Esophagus squamous epithelium (tissue), 5 donors: Measurements from ENCODE around the gene DGUOK. TPM values are rescaled to one million over a fixed set of nuclear protein-coding genes. Genes with fewer than 3 reads are reported as not detected.

Source experiments
- DNase-seq: peaks from one replicate; lab custom pipeline; 2025; lab: John Stamatoyannopoulos, UW
- H3K27ac ChIP-seq, 4 donors: fragments of 200-600 bp; sonication (generic); one replicate each; pipeline ENCODE4 v1.5.1; 2016 to 2019; ENCODE audit warnings: mild to moderate bottlenecking in 1 of 4
- H3K27me3 ChIP-seq, 4 donors: fragments of 200-600 bp; sonication (generic); 1 replicate in 3 of 4; 2 replicates in 1 of 4; pipeline versions ENCODE4 v1.5.1 to v1.6.0; 2017 to 2021; ENCODE audit warnings: antibody characterized with exemption in 1 of 4
- H3K36me3 ChIP-seq, 3 donors: fragments of 200-600 bp; sonication (generic); one replicate each; pipeline ENCODE4 v1.5.1; 2016 to 2019
- H3K4me1 ChIP-seq, 3 donors: fragments of 200-600 bp; sonication (generic); one replicate each; pipeline ENCODE4 v1.5.1; 2017 to 2019
- H3K4me3 ChIP-seq, 4 donors: fragments of 200-600 bp; sonication (generic); 1 replicate in 3 of 4; 2 replicates in 1 of 4; pipeline ENCODE4 v1.5.1; 2016 to 2019; ENCODE audit warnings: mild to moderate bottlenecking in 2 of 4, moderate library complexity in 1 of 4
- H3K9me3 ChIP-seq, 3 donors: fragments of 200-600 bp; sonication (generic); one replicate each; pipeline ENCODE4 v1.5.1; 2016 to 2019
- CTCF ChIP-seq, 6 experiments: fragments of 450-650 bp in 4 of 6; fragments of 200-600 bp in 2 of 6; sonication (generic) in 2 of 6; IDR thresholded peaks; one replicate each; pipeline ENCODE4 v1.5.1; 2016 to 2019; ENCODE audit warnings: antibody characterized with exemption in 6 of 6, mild to moderate bottlenecking in 4 of 6, moderate library complexity in 4 of 6
- POLR2A ChIP-seq, 4 donors: fragments of 450-650 bp; IDR thresholded peaks; one replicate each; pipeline ENCODE4 v1.6.1; 2017; ENCODE audit warnings: antibody characterized with exemption in 4 of 4, mild to moderate bottlenecking in 4 of 4, moderate library complexity in 3 of 4
- WGBS, 2 donors: methylation state at CpG; one replicate each; pipeline ENCODE4 v1.1.5; 2018; 5-methylcytosine and 5-hydroxymethylcytosine counted together
- intact Hi-C: fragments of 100-400 bp; cut with DNase I; formaldehyde crosslinking; loops from one replicate; pipeline ENCODE4 v1.15.0; 2022
- total RNA-seq, 4 donors: library from RNA; depleted of rRNA; stranded (reverse); fragments of >200 nt; gene quantifications; one replicate each; pipeline ENCODE4 v1.1.0, GENCODE V29; 2016
- donor health status: DM: yes; HTN: yes; CAD: no.

The DGUOK gene
- total RNA-seq, 4 donors from 2014 or later = 23.5 to 53.4 (median 40.2) TPM

- peak in 3 of 6 experiments; percentile 31 to 47 (median 40) for TF ChIP-seq CTCF (IDR thresholded peaks at IDR 0.05)
- no peak for TF ChIP-seq POLR2A (IDR thresholded peaks at IDR 0.05)
- Histone ChIP-seq H3K4me3 (peak overlapping the region; percentile 24 to 89 (median 76)), H3K27ac (peak overlapping the region in 3 of 4 donors; percentile 3 to 99 (median 88)), H3K4me1 (peaks cover 42 to 90% (median 43%) of the 10 kb centered on the region in 3 donors), H3K36me3 (peaks cover 0 to 20% (median 0%) of the 10 kb centered on the region in 3 donors), H3K9me3 (no peaks in the 10 kb centered on the region), H3K27me3 (no peaks in the 10 kb centered on the region)
- intact Hi-C loops = no loop called here
- 23 to 57% methylated on average over 6 to 18 of the region's 24 CpGs for WGBS, 2 donors
- no peak for DNase-seq
Observed at GRCh38 chr2:73987109-73987947, 60.6 kb downstream of the DGUOK start.

- TF ChIP-seq POLR2A (IDR thresholded peaks at IDR 0.05) (no peak), CTCF (IDR thresholded peaks at IDR 0.05) (no peak)
- peak overlapping the region; percentile 24 to 89 (median 76) for H3K4me3 ChIP-seq
- intact Hi-C loops = no loop called here
- H3K36me3 ChIP-seq = peaks cover 0 to 20% (median 0%) of the 10 kb centered on the region in 3 donors
- peaks cover 37 to 90% (median 45%) of the 10 kb centered on the region in 3 donors for H3K4me1 ChIP-seq
- no peak for DNase-seq
- H3K27me3 ChIP-seq = no peaks in the 10 kb centered on the region
- WGBS, 2 donors = 44 to 48% methylated on average over 7 to 9 of the region's 10 CpGs
- no peaks in the 10 kb centered on the region for H3K9me3 ChIP-seq
- H3K27ac ChIP-seq = peak overlapping the region in 3 of 4 donors; percentile 3 to 99 (median 88)
Observed at GRCh38 chr2:73987948-73988700, 61.4 kb downstream of the DGUOK start.

GRCh38 chr2:73989972-73990371, 63.3 kb downstream of the DGUOK start:
- Histone ChIP-seq H3K27me3 (no peaks in the 10 kb centered on the region), H3K36me3 (peaks cover 0 to 20% (median 0%) of the 10 kb centered on the region in 3 donors), H3K4me1 (peaks cover 40 to 89% (median 40%) of the 10 kb centered on the region in 3 donors), H3K4me3 (no peak overlapping the region), H3K27ac (no peak overlapping the region), H3K9me3 (no peaks in the 10 kb centered on the region)
- TF ChIP-seq CTCF (IDR thresholded peaks at IDR 0.05) = no peak
- no peak for TF ChIP-seq POLR2A (IDR thresholded peaks at IDR 0.05)
- DNase-seq = no peak
- intact Hi-C loops = loop anchor here (10.0 kb wide), 1 partner anchor 165 kb away; the partner anchor contains the start of gene STAMBP
- 93 to 96% methylated on average over 2 of the region's 2 CpGs for WGBS, 2 donors

GRCh38 chr2:73990531-73990930, 63.9 kb downstream of the DGUOK start:
- no peaks in the 10 kb centered on the region for H3K27me3 ChIP-seq
- no peaks in the 10 kb centered on the region for H3K9me3 ChIP-seq
- peaks cover 0 to 20% (median 0%) of the 10 kb centered on the region in 3 donors for H3K36me3 ChIP-seq
- H3K27ac ChIP-seq = no peak overlapping the region
- intact Hi-C loops = loop anchor here (10.0 kb wide), 1 partner anchor 166 kb away; the partner anchor contains the start of gene STAMBP
- TF ChIP-seq CTCF (IDR thresholded peaks at IDR 0.05) (no peak), POLR2A (IDR thresholded peaks at IDR 0.05) (no peak)
- no peak overlapping the region for H3K4me3 ChIP-seq
- WGBS, 2 donors = 93 to 95% methylated on average over 1 of the region's 1 CpG
- no peak for DNase-seq
- H3K4me1 ChIP-seq = peaks cover 40 to 91% (median 40%) of the 10 kb centered on the region in 3 donors
